Lung (tissue), 12 donors: ENCODE measurements around the gene SLC17A5. TPM values are rescaled to one million over a fixed set of nuclear protein-coding genes. Genes with fewer than 3 reads are reported as not detected.
A peak's percentile ranks its signal among the peaks of the same experiment; 100 is the strongest.

Experiments used
- ATAC-seq: fragments of 200-7000 bp; cut with Tn5 transposase; one replicate; pipeline ENCODE4 v1.9.1; 2020; ENCODE audit warnings: moderate number of reproducible peaks; ENCODE audit not compliant: insufficient read depth, low FRiP score
- DNase-seq, 3 donors: peaks; one replicate each; pipeline ENCODE4 v3.0.0-alpha.2; 2013 to 2017
- H3K27ac ChIP-seq, 2 donors: one replicate each; pipeline ENCODE4 v1.5.1; 2013; ENCODE audit warnings: mild to moderate bottlenecking in 2 of 2, moderate library complexity in 2 of 2, control low read depth in 1 of 2, inconsistent platforms in 1 of 2, low read depth in 1 of 2, low read length in 1 of 2
- H3K27me3 ChIP-seq, 3 donors: one replicate each; pipeline ENCODE4 v1.5.1; 2013; ENCODE audit warnings: low read length in 2 of 3; ENCODE audit not compliant: control insufficient read depth in 3 of 3, insufficient read depth in 3 of 3
- H3K36me3 ChIP-seq, 4 donors: one replicate each; pipeline ENCODE4 v1.5.1; 2013; ENCODE audit warnings: low read length in 4 of 4, mild to moderate bottlenecking in 1 of 4, moderate library complexity in 1 of 4; ENCODE audit not compliant: control insufficient read depth in 4 of 4, insufficient read depth in 4 of 4
- H3K4me1 ChIP-seq, 5 donors: one replicate each; pipeline ENCODE4 v1.5.1; 2013; ENCODE audit warnings: low read length in 5 of 5, mild to moderate bottlenecking in 2 of 5, moderate library complexity in 1 of 5; ENCODE audit not compliant: control insufficient read depth in 5 of 5, insufficient read depth in 5 of 5
- H3K4me3 ChIP-seq: one replicate; pipeline ENCODE4 v1.5.1; 2013; ENCODE audit warnings: mild to moderate bottlenecking, control low read depth, moderate library complexity
- H3K9ac ChIP-seq, 2 donors: one replicate each; pipeline ENCODE4 v1.5.1; 2013; ENCODE audit warnings: low read length in 2 of 2, control low read depth in 1 of 2; ENCODE audit not compliant: insufficient read depth in 1 of 2
- H3K9me3 ChIP-seq, 4 donors: one replicate each; pipeline ENCODE4 v1.5.1; 2013; ENCODE audit warnings: low read length in 3 of 4, mild to moderate bottlenecking in 1 of 4, moderate library complexity in 1 of 4; ENCODE audit not compliant: control insufficient read depth in 4 of 4, insufficient read depth in 3 of 4
- WGBS, 2 donors: extraction: QIAGEN DNeasy Blood & Tissue Kit; methylation state at CpG; one replicate each; pipeline ENCODE4 v1.1.7; 2013; 5-methylcytosine and 5-hydroxymethylcytosine counted together
- polyA plus RNA-seq, 2 donors: library from polyadenylated mRNA; stranded (reverse); fragments of 200-250 nt; gene quantifications; one replicate each; pipeline ENCODE4 v1.2.1, GENCODE V29; 2013
- total RNA-seq, 2 donors: library from RNA; depleted of rRNA in 1 of 2; stranded (reverse); fragments of >200 nt in 1 of 2; gene quantifications; one replicate each; pipeline ENCODE4 v1.2.1, GENCODE V29; 2014 to 2021
- TF ChIP-seq, protein P1 (sequence below): IDR thresholded peaks from 2 replicates; pipeline ENCODE4 v1.5.1; 2012; ENCODE audit warnings: mild to moderate bottlenecking; ENCODE audit errors: control extremely low read depth, extremely low read depth
- donor health status: control.
- donor health status: control.
- donor health status: Bipolar disorder and iron deficiency.
- donor health status: healthy.
- donor health status: DM: yes; HTN: yes; CAD: no.

The SLC17A5 gene
- total and polyA plus RNA-seq, 4 donors, result 5.5 to 19.9 (median 18.1) TPM

DNA sequence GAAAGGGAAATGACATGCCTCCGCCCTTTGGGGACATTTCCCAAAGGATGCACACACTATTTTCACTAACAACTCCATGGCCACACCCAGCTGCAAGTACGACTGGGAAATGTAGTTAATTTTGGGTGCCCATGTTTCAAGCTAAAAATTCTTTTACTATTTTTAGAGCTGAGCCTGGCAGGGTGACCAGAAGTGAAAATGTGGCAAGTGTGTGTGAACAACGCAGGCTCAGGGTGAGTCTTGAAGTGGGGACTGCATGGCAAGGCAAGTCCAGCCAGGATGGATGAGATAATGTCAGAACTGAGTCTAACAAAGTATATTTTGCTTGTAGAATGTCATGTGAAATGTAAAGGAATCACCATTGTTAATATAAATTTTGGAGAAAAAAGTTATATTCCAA lies 25.2 kb upstream of the SLC17A5 start:
- Histone ChIP-seq H3K27ac (no peak overlapping the region), H3K9ac (no peak overlapping the region), H3K9me3 (peaks cover 0 to 2% (median 0%) of the 10 kb centered on the region in 4 donors), H3K27me3 (no peaks in the 10 kb centered on the region), H3K4me3 (no peak overlapping the region), H3K4me1 (peaks cover 0 to 2% (median 0%) of the 10 kb centered on the region in 5 donors), H3K36me3 (no peaks in the 10 kb centered on the region)
- ATAC-seq, result no peak
- TF ChIP-seq, protein P1, sequence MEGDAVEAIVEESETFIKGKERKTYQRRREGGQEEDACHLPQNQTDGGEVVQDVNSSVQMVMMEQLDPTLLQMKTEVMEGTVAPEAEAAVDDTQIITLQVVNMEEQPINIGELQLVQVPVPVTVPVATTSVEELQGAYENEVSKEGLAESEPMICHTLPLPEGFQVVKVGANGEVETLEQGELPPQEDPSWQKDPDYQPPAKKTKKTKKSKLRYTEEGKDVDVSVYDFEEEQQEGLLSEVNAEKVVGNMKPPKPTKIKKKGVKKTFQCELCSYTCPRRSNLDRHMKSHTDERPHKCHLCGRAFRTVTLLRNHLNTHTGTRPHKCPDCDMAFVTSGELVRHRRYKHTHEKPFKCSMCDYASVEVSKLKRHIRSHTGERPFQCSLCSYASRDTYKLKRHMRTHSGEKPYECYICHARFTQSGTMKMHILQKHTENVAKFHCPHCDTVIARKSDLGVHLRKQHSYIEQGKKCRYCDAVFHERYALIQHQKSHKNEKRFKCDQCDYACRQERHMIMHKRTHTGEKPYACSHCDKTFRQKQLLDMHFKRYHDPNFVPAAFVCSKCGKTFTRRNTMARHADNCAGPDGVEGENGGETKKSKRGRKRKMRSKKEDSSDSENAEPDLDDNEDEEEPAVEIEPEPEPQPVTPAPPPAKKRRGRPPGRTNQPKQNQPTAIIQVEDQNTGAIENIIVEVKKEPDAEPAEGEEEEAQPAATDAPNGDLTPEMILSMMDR, result no peak
- DNase-seq, result no peak
- 64 to 79% methylated on average over 3 of the region's 3 CpGs for WGBS, 2 donors

DNA sequence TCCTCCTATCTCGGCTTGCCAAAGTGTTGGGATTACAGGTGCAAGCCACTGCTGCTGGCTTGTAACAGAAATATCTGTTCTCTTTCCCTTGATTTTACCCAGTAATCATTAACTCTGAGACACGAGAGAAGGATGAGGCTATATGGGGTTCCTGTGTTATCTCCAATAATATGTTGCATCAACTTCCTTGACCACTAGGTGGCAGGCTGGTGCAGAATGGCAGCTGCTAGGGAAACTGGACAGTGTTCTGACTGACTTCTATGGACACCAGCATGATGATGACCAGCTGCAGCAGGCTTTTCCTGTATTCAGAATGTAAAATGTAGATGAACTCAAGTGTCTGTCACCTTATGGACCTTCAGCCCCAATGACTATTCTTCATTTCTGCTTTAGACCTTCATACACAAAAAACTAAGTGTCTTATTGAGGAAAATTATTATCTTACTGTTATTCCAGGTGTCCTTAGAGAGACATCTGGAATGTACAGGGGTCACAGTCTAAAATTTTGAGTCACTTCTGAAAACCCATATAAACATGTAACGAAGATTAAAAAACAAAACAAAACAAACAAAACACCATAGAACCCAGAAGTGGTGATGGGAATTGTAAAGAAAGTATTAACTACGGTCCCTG lies 21.8 kb upstream of the SLC17A5 start:
- H3K9ac ChIP-seq, result no peak overlapping the region
- H3K36me3 ChIP-seq, result no peaks in the 10 kb centered on the region
- peaks cover 0 to 2% (median 0%) of the 10 kb centered on the region in 5 donors for H3K4me1 ChIP-seq
- no peak overlapping the region for H3K27ac ChIP-seq
- TF ChIP-seq, protein P1, result peak; percentile 77
- H3K4me3 ChIP-seq, result no peak overlapping the region
- DNase-seq, result peak; percentile 77 to 83 (median 81)
- WGBS, 2 donors, result 47 to 62% methylated on average over 4 of the region's 4 CpGs
- H3K27me3 ChIP-seq, result no peaks in the 10 kb centered on the region
- H3K9me3 ChIP-seq, result no peaks in the 10 kb centered on the region
- ATAC-seq, result peak; percentile 86

DNA sequence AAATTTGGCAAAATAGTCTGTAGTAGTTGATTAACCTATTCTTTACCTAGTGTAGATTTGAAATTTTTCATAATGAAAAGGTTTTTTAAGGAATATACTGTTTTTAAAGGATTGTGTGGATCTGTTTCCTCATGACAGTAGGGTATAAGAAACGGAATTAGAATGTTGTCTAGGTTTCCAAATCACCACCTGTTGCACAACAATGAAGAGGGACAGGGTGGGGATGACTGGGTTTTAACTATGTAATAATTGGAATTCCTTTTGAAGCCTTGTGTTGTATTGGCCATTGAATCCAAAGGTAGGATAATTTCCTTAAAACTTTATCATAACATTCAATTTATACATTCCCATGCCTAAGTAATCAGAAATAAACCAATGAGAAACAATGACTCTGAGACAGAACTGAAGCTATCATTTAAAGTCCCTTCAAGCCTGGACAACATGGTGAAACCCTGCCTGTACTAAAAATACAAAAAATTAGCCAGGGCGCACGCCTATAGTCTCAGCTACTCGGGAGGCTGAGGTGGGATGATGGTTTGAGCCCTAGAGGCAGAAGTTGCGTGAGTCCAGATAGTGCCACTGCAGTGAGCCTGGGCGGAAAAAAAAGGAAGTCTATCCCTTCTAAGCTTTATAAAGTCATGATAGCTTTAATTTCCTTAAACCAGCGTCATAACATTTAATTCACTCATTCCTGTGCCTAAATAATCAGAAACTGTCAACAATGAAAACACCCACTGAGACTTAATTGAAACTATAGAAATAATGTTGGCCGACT lies 18.3 kb upstream of the SLC17A5 start:
- WGBS, 2 donors, result 53 to 74% methylated on average over 8 of the region's 8 CpGs
- no peaks in the 10 kb centered on the region for H3K36me3 ChIP-seq
- no peak overlapping the region for H3K4me3 ChIP-seq
- no peak for DNase-seq
- H3K27me3 ChIP-seq, result no peaks in the 10 kb centered on the region
- no peak for ATAC-seq
- H3K4me1 ChIP-seq, result peaks cover 0 to 2% (median 0%) of the 10 kb centered on the region in 5 donors
- H3K9ac ChIP-seq, result no peak overlapping the region
- TF ChIP-seq, protein P1, result no peak
- H3K27ac ChIP-seq, result no peak overlapping the region
- no peaks in the 10 kb centered on the region for H3K9me3 ChIP-seq
